Activated CD4-positive, alpha-beta T cell treated with anti-CD3 and anti-CD28 coated beads for 24 hours (primary cell): ENCODE measurements around the gene MKI67.
"Not testable (repeated sequence)": the region's sequence is repeated elsewhere in the genome, so short reads cannot be mapped to it uniquely, and the experiment has no call there.

ENCODE experiments used
- DNase-seq, 2 donors: peaks; one replicate each; pipeline ENCODE4 v3.0.0-alpha.2; 2020; ENCODE audit warnings: low read depth in 2 of 2

MKI67 gene

GRCh38 chr10:128125944-128126764 is at the start of gene MKI67:
TSS of gene MKI67 (minus strand) at chr10:128126423. CDS start at chr10:128125667, 756 bp downstream.
- peak; percentile 83 to 85 for DNase-seq

GRCh38 chr10:128174581-128175559 is 48.6 kb upstream of the MKI67 start:
- DNase-seq = no peak

GRCh38 chr10:128173386-128173785 is 47.2 kb upstream of the MKI67 start:
- DNase-seq = no peak

GRCh38 chr10:128172756-128173155 is 46.5 kb upstream of the MKI67 start:
- no peak for DNase-seq

GRCh38 chr10:128169811-128170379 is 43.7 kb upstream of the MKI67 start:
- no peak for DNase-seq

GRCh38 chr10:128167926-128168520 is 41.8 kb upstream of the MKI67 start:
- no peak for DNase-seq

GRCh38 chr10:128167123-128167522 is 40.9 kb upstream of the MKI67 start:
- not testable (repeated sequence) for DNase-seq

GRCh38 chr10:128166151-128166550 is 39.9 kb upstream of the MKI67 start:
- no peak for DNase-seq

- DNase-seq = no peak
These were observed 39.3 kb upstream of the MKI67 start for GRCh38 chr10:128165536-128165935.

GRCh38 chr10:128163701-128164100 is 37.5 kb upstream of the MKI67 start:
- DNase-seq = no peak

- DNase-seq = no peak
These were observed 34.8 kb upstream of the MKI67 start for GRCh38 chr10:128161031-128161430.

GRCh38 chr10:128160297-128160711 is 34.1 kb upstream of the MKI67 start:
- no peak for DNase-seq

- no peak for DNase-seq
These were observed 32.0 kb upstream of the MKI67 start for GRCh38 chr10:128158021-128158795.

- DNase-seq = no peak
These were observed 31.0 kb upstream of the MKI67 start for GRCh38 chr10:128156999-128157755.

GRCh38 chr10:128152741-128153580 is 26.7 kb upstream of the MKI67 start:
- DNase-seq = no peak

- DNase-seq = no peak
These were observed 24.8 kb upstream of the MKI67 start for GRCh38 chr10:128151031-128151430.

GRCh38 chr10:128150561-128150960 is 24.3 kb upstream of the MKI67 start:
- DNase-seq = no peak

- DNase-seq = peak; percentile 63 to 64
These were observed 23.8 kb upstream of the MKI67 start for GRCh38 chr10:128150045-128150493.
